GM12872 (cell line): ENCODE measurements around the gene UHRF1.

ENCODE experiments used
- TF ChIP-seq, protein P1 (sequence below): IDR thresholded peaks from 3 replicates; pipeline ENCODE4 v1.5.1; 2011; ENCODE audit warnings: low read depth, mild to moderate bottlenecking, low read length, moderate library complexity; ENCODE audit not compliant: insufficient read depth

Gene UHRF1

DNA sequence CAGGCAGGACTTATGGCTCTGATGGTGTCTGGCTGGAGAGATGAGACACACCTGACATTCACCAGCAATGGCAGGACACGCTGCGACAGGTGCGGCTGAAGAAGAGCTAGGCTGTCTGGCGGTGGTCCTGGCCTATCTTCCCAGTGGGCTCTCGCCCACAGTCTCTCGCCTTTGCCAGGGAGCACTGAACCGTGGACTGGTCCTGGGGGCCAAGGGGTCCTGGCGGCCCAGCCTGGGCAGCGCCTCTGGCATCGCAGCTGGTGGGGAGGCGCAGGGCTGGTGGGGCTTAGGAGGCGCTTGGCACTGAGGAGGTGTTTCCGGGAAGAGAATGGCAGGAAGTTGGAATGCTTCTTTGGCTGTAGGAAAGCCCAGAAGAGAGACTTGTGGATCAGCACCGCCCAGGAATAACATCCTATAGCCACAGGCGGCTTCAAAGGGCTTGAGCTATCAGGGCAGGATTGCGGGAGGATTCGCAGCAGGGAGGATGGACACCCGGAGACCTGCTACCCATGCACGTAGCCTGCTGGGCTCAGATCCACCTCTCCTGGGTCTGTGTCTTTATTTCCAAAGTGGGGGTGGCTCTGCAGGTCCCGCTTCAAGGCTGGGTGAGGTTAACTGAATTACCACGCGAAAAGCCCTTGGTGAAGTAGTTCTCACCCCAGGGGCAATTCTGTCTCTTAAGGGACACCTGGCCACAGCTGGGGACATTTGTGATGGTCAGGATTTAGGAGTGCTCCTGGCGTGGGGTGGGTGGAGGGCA is 74.2 kb downstream of the UHRF1 start:
- TF ChIP-seq, protein P1, sequence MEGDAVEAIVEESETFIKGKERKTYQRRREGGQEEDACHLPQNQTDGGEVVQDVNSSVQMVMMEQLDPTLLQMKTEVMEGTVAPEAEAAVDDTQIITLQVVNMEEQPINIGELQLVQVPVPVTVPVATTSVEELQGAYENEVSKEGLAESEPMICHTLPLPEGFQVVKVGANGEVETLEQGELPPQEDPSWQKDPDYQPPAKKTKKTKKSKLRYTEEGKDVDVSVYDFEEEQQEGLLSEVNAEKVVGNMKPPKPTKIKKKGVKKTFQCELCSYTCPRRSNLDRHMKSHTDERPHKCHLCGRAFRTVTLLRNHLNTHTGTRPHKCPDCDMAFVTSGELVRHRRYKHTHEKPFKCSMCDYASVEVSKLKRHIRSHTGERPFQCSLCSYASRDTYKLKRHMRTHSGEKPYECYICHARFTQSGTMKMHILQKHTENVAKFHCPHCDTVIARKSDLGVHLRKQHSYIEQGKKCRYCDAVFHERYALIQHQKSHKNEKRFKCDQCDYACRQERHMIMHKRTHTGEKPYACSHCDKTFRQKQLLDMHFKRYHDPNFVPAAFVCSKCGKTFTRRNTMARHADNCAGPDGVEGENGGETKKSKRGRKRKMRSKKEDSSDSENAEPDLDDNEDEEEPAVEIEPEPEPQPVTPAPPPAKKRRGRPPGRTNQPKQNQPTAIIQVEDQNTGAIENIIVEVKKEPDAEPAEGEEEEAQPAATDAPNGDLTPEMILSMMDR, result no peak

DNA sequence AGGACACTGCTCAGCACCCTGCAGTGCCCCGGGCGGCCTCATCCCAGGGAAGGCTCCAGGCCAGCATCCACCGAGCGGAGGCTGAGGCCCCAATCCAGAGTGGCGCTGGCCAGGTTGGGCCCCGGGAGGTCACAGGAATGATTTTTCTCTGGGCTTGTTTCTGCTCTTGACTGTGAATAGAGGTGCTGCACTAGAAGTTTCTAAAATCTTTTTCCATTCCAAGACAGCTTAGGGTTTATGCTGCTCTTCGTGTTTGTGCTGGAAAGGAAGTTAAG is 74.7 kb downstream of the UHRF1 start:
- TF ChIP-seq, protein P1, result no peak

DNA sequence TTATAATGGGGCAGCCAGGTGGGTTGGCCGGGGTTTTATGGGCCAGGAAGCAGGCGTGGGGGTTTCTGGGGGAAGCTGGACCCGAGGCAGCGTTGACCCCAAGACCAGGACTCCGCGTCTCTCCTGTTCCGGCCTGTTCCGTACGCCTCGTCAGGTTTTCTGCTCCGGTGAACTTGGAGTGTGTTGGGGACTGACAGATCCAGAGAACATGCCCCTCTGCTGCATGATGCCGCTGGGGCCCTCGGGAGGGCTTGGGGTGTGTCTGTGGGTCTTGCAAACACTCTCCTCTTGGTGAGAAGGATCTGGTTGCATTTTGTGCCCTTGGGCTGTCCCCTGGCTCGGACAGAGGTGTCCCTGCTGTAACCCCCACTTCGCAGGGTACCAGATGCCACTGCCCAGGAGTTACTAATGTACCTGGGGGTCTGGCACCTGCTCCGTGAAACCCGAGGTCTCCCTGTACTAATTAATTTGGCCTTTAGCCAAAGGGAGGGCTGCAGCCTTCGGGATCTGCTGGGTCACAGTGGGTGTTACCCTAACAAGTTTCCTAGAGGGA is 75.2 kb downstream of the UHRF1 start:
- TF ChIP-seq, protein P1, result no peak

DNA sequence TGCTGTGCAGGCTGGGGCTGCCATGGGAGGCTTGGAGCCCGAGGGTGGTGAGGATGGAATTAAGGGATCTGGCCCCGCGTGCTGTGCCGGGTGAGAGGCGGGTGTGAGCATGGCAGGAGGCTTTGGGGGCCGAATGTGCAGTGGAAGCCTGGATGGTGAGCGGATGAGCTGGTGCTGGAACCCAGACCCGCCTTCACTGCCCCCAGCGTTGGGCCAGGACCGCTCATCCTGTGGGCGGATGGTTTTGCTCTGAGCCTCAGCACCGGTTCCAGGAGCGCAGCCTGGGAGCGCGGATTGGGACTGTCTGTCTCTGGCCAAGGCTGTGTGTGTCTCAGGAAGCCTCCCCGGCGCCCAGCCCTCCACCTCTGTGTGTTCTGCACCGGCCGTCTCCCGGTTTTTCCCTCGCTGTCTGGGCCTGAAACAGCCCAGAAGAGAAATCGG is 76.3 kb downstream of the UHRF1 start:
- TF ChIP-seq, protein P1, result no peak

DNA sequence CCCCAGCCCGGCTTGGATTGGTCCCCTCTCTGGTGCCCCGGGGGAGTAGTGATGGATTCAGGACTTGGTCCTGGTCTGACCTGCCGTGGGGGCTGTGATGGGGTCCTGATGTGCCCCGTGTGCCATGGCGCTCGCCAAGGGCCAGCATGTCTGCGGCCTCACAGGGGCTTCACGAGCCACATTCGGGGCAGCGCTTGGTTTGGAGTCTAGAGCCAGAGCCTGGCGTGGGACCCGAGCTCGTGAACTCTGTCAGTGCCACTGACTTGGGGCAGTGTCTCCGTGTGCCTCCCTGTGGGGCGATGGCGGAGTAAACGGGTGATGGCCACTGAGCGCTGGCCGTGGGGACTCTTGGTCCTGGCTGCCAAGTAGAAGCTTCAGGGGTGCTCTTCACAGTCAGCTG is 76.8 kb downstream of the UHRF1 start:
- TF ChIP-seq, protein P1, result no peak

DNA sequence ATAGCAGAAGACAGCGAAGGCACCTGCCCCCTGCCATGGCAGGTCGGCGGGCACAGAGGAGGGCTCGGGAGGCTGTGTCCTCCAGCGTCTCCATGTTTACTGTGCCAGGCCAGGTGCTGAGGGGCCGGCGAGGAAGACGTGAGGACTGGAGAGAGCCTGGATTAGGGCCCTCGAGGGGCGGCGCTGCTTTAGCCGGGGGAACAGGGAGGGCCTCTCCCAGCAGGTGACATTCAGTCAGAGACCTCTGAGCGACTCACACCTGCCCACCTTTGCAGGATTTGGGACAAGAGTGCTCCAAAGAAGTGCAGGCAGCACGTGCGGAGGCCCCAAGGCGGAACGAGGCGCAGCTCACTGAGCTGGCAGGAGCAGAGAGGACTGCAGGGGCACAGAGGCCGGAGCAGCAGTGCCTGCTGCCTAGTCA is 77.2 kb downstream of the UHRF1 start:
- TF ChIP-seq, protein P1, result no peak

DNA sequence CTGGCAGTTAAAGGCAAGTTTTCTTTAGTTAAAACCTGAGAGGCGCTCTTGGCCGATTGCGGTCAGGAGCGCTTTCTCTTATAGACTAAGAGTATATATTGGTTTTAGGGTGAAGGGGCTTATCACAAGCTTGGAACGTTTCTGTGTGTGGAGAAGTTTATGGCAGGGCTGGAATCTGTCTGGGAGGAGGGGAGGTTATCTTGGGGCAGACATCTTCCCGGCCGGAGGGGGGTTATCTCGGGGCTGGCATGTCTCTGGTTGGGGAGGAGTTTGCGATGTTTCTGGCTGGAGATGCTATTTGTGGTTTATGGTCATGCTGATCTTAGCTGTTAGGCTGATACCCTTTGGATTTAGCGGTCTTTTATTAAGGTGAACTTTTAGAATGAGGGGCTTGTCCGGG is 78.0 kb downstream of the UHRF1 start:
- TF ChIP-seq, protein P1, result no peak
